Esophagus muscularis mucosa (tissue), 4 donors: ENCODE measurements around the gene MOCS1. TPM values are rescaled to one million over a fixed set of nuclear protein-coding genes. Genes with fewer than 3 reads are reported as not detected.

Source experiments
- DNase-seq: peaks from one replicate; pipeline ENCODE4 v3.0.0-alpha.2; 2017; ENCODE audit errors: extremely low spot score
- H3K27ac ChIP-seq, 4 donors: fragments of 200-600 bp; sonication (generic); replicated peaks in 1 of 4; 1 replicate in 3 of 4; 2 replicates in 1 of 4; pipeline ENCODE4 v1.5.1; 2016 to 2019; ENCODE audit warnings: mild to moderate bottlenecking in 1 of 4
- H3K27me3 ChIP-seq, 4 donors: fragments of 200-600 bp; sonication (generic); one replicate each; pipeline versions ENCODE4 v1.5.1 to v1.6.0; 2016 to 2019
- H3K36me3 ChIP-seq, 4 donors: fragments of 200-600 bp; sonication (generic); one replicate each; pipeline ENCODE4 v1.5.1; 2016 to 2019
- H3K4me1 ChIP-seq, 4 donors: fragments of 200-600 bp; sonication (generic); one replicate each; pipeline ENCODE4 v1.5.1; 2016 to 2019
- H3K4me3 ChIP-seq, 4 donors: fragments of 200-600 bp; sonication (generic); 1 replicate in 2 of 4; 2 replicates in 2 of 4; pipeline ENCODE4 v1.5.1; 2016 to 2019; ENCODE audit warnings: mild to moderate bottlenecking in 4 of 4, moderate library complexity in 1 of 4
- H3K9me3 ChIP-seq, 4 donors: fragments of 200-600 bp; sonication (generic); 1 replicate in 3 of 4; 2 replicates in 1 of 4; pipeline ENCODE4 v1.5.1; 2016 to 2019
- EP300 ChIP-seq: sonication (generic); formaldehyde crosslinking; IDR thresholded peaks from one replicate; pipeline ENCODE4 v1.6.1; 2017; ENCODE audit warnings: antibody characterized with exemption
- POLR2A ChIP-seq: fragments of 450-650 bp; IDR thresholded peaks from one replicate; pipeline ENCODE4 v1.6.1; 2017; ENCODE audit warnings: antibody characterized with exemption, moderate library complexity, mild to moderate bottlenecking, low read depth
- POLR2AphosphoS5 ChIP-seq, 2 donors: sonication (generic); formaldehyde crosslinking; IDR thresholded peaks; one replicate each; pipeline ENCODE4 v1.6.1; 2017; ENCODE audit warnings: antibody characterized with exemption in 2 of 2
- WGBS: methylation state at CpG from one replicate; pipeline ENCODE4 v1.1.5; 2018; 5-methylcytosine and 5-hydroxymethylcytosine counted together
- intact Hi-C: fragments of 100-400 bp; cut with DNase I; formaldehyde crosslinking; loops from one replicate; pipeline ENCODE4 v1.15.1; 2023
- total RNA-seq, 4 donors: library from RNA; depleted of rRNA; stranded (reverse); fragments of >200 nt; gene quantifications; one replicate each; pipeline versions ENCODE4 v1.1.0 to v1.2.1, GENCODE V29; 2016
- TF ChIP-seq, protein P1 (sequence below), 3 experiments: fragments of 200-600 bp in 2 of 3; fragments of 450-650 bp in 1 of 3; sonication (generic) in 2 of 3; IDR thresholded peaks; one replicate each; pipeline ENCODE4 v1.5.1; 2017 to 2019; ENCODE audit warnings: antibody characterized with exemption in 3 of 3, mild to moderate bottlenecking in 2 of 3, moderate library complexity in 1 of 3

The MOCS1 gene
- total RNA-seq, 4 donors from 2014 or later = 19.1 to 37.3 (median 28.0) TPM

DNA sequence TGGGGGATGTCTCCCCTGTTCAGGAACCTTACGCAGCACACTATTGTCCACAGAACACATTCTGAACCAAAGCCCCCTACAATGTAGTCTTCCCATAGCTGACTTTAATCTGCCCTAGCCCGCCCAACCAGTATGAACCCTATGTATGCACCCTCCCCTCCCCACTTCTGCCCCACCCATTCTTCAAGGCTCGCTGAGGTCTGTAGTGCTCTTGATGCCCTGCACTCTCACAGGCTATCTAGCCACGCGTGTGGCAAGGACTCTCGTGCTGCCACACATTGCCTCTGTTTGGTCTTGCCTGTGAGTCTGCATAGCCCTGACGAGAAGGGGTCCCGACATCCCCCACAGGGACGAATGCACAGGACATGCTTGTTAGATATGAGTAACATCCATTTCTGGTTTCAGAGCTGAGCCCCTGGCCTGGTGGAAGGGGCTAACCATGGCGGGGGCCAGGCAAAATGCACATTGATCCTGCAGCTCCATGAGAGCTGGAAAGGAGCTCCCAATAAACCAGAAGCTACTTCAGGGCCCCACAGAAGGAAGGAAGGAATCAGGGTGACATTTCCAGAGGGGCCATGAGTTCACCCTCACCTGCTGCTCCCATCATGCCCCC, 22.6 kb downstream of the MOCS1 start:
- intact Hi-C loops = no loop called here

DNA sequence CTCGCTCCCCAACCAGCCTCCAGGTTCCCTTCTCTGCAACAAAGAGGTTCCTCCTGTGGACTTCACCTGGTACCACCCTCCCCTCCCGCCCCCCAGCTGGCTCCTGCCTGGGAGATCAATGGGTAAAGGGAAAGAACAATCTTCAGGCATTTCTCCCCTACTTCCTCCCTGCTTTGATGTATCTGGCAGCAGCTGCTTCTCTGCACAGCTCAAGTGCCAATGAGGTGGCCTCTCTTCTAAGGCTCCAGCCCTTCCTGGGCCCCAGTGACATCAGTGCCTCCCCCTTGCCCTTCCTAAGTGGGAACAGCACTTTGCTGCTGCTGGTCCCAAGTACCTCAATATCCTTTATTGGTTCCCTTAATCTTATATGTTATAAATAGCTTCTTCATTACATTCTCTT, 23.5 kb downstream of the MOCS1 start:
- peaks cover 24 to 97% (median 78%) of the 10 kb centered on the region in 4 donors for H3K36me3 ChIP-seq
- no peak for TF ChIP-seq EP300
- no peak for TF ChIP-seq POLR2AphosphoS5 (IDR thresholded peaks at IDR 0.05)
- no peak for TF ChIP-seq POLR2A
- TF ChIP-seq, protein P1, sequence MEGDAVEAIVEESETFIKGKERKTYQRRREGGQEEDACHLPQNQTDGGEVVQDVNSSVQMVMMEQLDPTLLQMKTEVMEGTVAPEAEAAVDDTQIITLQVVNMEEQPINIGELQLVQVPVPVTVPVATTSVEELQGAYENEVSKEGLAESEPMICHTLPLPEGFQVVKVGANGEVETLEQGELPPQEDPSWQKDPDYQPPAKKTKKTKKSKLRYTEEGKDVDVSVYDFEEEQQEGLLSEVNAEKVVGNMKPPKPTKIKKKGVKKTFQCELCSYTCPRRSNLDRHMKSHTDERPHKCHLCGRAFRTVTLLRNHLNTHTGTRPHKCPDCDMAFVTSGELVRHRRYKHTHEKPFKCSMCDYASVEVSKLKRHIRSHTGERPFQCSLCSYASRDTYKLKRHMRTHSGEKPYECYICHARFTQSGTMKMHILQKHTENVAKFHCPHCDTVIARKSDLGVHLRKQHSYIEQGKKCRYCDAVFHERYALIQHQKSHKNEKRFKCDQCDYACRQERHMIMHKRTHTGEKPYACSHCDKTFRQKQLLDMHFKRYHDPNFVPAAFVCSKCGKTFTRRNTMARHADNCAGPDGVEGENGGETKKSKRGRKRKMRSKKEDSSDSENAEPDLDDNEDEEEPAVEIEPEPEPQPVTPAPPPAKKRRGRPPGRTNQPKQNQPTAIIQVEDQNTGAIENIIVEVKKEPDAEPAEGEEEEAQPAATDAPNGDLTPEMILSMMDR (IDR thresholded peaks at IDR 0.05) = no peak
- 100% methylated on average over 2 of the region's 2 CpGs for WGBS

More for the DNA sequence above, 22.6 kb downstream of the MOCS1 start:
- Histone ChIP-seq H3K9me3 (no peaks in the 10 kb centered on the region), H3K4me3 (no peak overlapping the region), H3K4me1 (no peaks in the 10 kb centered on the region), H3K36me3 (peaks cover 30 to 97% (median 78%) of the 10 kb centered on the region in 4 donors), H3K27me3 (no peaks in the 10 kb centered on the region), H3K27ac (no peak overlapping the region)
- 97% methylated on average over 10 of the region's 10 CpGs for WGBS
- no peak for TF ChIP-seq POLR2A
- TF ChIP-seq POLR2AphosphoS5 (IDR thresholded peaks at IDR 0.05) = no peak
- TF ChIP-seq, protein P1 (IDR thresholded peaks at IDR 0.05) = no peak
- TF ChIP-seq EP300 = no peak
- no peak for DNase-seq

DNA sequence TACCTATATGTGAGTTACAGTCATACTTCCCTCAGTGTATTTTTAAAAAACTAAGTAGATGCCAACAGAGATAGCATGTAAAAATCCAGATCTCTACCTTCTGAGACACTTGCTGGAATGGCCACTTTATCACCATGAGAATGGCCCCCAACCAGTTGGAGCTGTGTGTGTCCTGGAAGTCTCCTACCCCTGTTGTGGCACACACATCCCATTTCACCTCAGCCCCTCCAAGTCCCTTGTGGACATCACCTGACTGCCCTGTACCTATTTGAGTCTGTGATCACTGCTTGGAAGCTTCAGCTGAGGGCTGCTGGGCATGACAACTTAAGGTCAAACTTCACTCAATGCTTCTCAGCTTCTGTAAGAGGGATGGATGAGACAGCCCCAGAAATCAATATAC, 24.1 kb downstream of the MOCS1 start:
- H3K27ac ChIP-seq = no peak overlapping the region
- no peak for TF ChIP-seq EP300
- no peak for TF ChIP-seq POLR2AphosphoS5 (IDR thresholded peaks at IDR 0.05)
- TF ChIP-seq, protein P1 (IDR thresholded peaks at IDR 0.05) = no peak
- no peak for TF ChIP-seq POLR2A
- H3K27me3 ChIP-seq = no peaks in the 10 kb centered on the region
- peaks cover 24 to 97% (median 76%) of the 10 kb centered on the region in 4 donors for H3K36me3 ChIP-seq
- H3K4me1 ChIP-seq = peaks cover 0 to 7% (median 2%) of the 10 kb centered on the region in 4 donors
- no peaks in the 10 kb centered on the region for H3K9me3 ChIP-seq
- no peak overlapping the region for H3K4me3 ChIP-seq
- DNase-seq = no peak
- intact Hi-C loops = no loop called here

More for the DNA sequence above, 23.5 kb downstream of the MOCS1 start:
- DNase-seq = no peak
- no peak overlapping the region for H3K4me3 ChIP-seq
- H3K27me3 ChIP-seq = no peaks in the 10 kb centered on the region
- no peaks in the 10 kb centered on the region for H3K9me3 ChIP-seq
- intact Hi-C loops = no loop called here
- peaks cover 0 to 1% (median 0%) of the 10 kb centered on the region in 4 donors for H3K4me1 ChIP-seq
- no peak overlapping the region for H3K27ac ChIP-seq

DNA sequence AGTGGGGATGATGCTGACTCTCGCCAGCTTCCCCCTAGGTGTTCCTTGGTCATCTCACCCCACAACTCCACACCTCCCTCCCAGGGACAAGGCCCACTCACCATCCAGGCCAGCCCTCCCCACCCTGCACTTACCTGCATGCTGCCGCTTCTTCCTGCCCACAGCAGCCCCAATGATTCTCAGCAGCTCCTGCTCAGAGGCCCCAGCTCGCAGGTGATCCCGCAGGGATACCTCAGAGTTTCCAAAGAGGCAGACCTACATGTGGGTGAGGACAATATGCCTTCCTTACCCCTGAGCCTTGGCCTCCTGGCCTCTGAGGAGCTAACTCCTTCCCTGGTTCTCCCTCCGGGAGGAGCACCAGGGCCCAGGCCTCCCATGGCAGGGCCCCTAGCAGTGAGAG, 24.6 kb downstream of the MOCS1 start:
- intact Hi-C loops = no loop called here
- Histone ChIP-seq H3K27me3 (no peaks in the 10 kb centered on the region), H3K9me3 (no peaks in the 10 kb centered on the region), H3K4me3 (no peak overlapping the region), H3K36me3 (peaks cover 24 to 97% (median 75%) of the 10 kb centered on the region in 4 donors), H3K4me1 (peaks cover 0 to 12% (median 4%) of the 10 kb centered on the region in 4 donors), H3K27ac (no peak overlapping the region)
- DNase-seq = no peak
- TF ChIP-seq, protein P1 (IDR thresholded peaks at IDR 0.05) = no peak
- no peak for TF ChIP-seq POLR2A
- 90% methylated on average over 4 of the region's 5 CpGs for WGBS
